SK-N-SH (cell line): ENCODE measurements around the gene CALR3.

Experiments
- CTCF ChIP-seq: fragments of 200-600 bp; sonication (generic); IDR thresholded peaks from 2 replicates; pipeline ENCODE4 v1.6.1; 2017; ENCODE audit warnings: antibody characterized with exemption, mild to moderate bottlenecking, moderate library complexity
- EZH2phosphoT487 ChIP-seq: fragments of 200-600 bp; sonication (generic); IDR thresholded peaks from 2 replicates; pipeline ENCODE4 v1.6.1; 2017; ENCODE audit warnings: low read depth, mixed run types, mild to moderate bottlenecking, antibody characterized with exemption, moderate library complexity, borderline replicate concordance
- FOSL2 ChIP-seq: IDR thresholded peaks from 2 replicates; pipeline ENCODE4 v1.4.0; 2012; ENCODE audit warnings: low read depth, mild to moderate bottlenecking, moderate library complexity, borderline replicate concordance
- FOXJ3 ChIP-seq: sonication (generic); formaldehyde crosslinking; IDR thresholded peaks from 2 replicates; pipeline ENCODE4 v1.5.1; 2020; ENCODE audit warnings: mild to moderate bottlenecking, missing genetic modification reagents
- GATA2 ChIP-seq: sonication (generic); formaldehyde crosslinking; IDR thresholded peaks from 2 replicates; pipeline ENCODE4 v1.5.0; 2020; ENCODE audit warnings: mild to moderate bottlenecking, missing genetic modification reagents
- PBX3 ChIP-seq: IDR thresholded peaks from 2 replicates; pipeline ENCODE4; 2012
- POLR2AphosphoS5 ChIP-seq: IDR thresholded peaks from 2 replicates; pipeline ENCODE4 v1.6.1; 2012; ENCODE audit warnings: low read depth, low read length
- RAD21 ChIP-seq: IDR thresholded peaks from 2 replicates; pipeline ENCODE4 v1.6.1; 2012; ENCODE audit warnings: mild to moderate bottlenecking, low read length
- SIN3A ChIP-seq: IDR thresholded peaks from 2 replicates; pipeline ENCODE4 v1.6.1; 2012; ENCODE audit warnings: low read depth, mild to moderate bottlenecking, low read length, moderate library complexity, borderline replicate concordance
- SMC3 ChIP-seq: IDR thresholded peaks from 2 replicates; pipeline ENCODE4 v1.6.1; 2012; ENCODE audit warnings: low read depth, low read length, improper control_type of control experiment
- USF1 ChIP-seq: IDR thresholded peaks from 2 replicates; pipeline ENCODE4 v1.4.0; 2012; ENCODE audit warnings: low read depth, borderline replicate concordance
- USF2 ChIP-seq: fragments of 150-350 bp; IDR thresholded peaks from 2 replicates; pipeline ENCODE4 v1.6.1; 2017; ENCODE audit warnings: antibody characterized with exemption, low read length, low read depth, borderline replicate concordance
- ZBTB33 ChIP-seq: IDR thresholded peaks from 2 replicates; pipeline ENCODE4 v1.4.0; 2012; ENCODE audit warnings: low read depth, borderline replicate concordance

- TF ChIP-seq USF1 (no peak), POLR2AphosphoS5 (no peak), CTCF (no peak), USF2 (no peak), EZH2phosphoT487 (no peak), GATA2 (CRISPR knock-in tag) (no peak), FOXJ3 (CRISPR knock-in tag) (no peak), PBX3 (no peak), FOSL2 (no peak), ZBTB33 (no peak), RAD21 (no peak), SIN3A (no peak), SMC3 (no peak)
Measured at GRCh38 chr19:16530540-16531379, 34.8 kb upstream of the CALR3 start.
